Transverse colon (tissue), 4 donors: ENCODE data around the gene SPDYC. TPM values are rescaled to one million over a fixed set of nuclear protein-coding genes. Genes with fewer than 3 reads are reported as not detected.

ENCODE experiments used
- DNase-seq: peaks from one replicate; pipeline ENCODE4 v3.0.0-alpha.2; 2019
- H3K27ac ChIP-seq, 4 donors: fragments of 200-600 bp; sonication (generic); 2 replicates each; pipeline ENCODE4 v1.5.1; 2016 to 2018; ENCODE audit warnings: inconsistent platforms in 4 of 4
- H3K27me3 ChIP-seq: fragments of 200-600 bp; sonication (generic); 2 replicates; pipeline ENCODE4 v1.5.1; 2017; ENCODE audit warnings: inconsistent platforms
- H3K36me3 ChIP-seq, 4 donors: fragments of 200-600 bp; sonication (generic); 2 replicates each; pipeline ENCODE4 v1.5.1; 2017 to 2019; ENCODE audit warnings: inconsistent platforms in 4 of 4
- H3K4me1 ChIP-seq, 4 donors: fragments of 200-600 bp; sonication (generic); 2 replicates each; pipeline ENCODE4 v1.5.1; 2017 to 2020; ENCODE audit warnings: inconsistent platforms in 4 of 4
- H3K4me3 ChIP-seq, 4 donors: fragments of 200-600 bp; sonication (generic); 1 replicate in 1 of 4; 2 replicates in 3 of 4; pipeline versions ENCODE4 v1.5.1 to v1.6.1; 2017 to 2019; ENCODE audit warnings: inconsistent platforms in 4 of 4
- H3K9me3 ChIP-seq, 2 donors: fragments of 200-600 bp; sonication (generic); 2 replicates each; pipeline ENCODE4 v1.5.1; 2017 to 2019; ENCODE audit warnings: inconsistent platforms in 2 of 2
- CTCF ChIP-seq, 5 experiments: fragments of 200-600 bp in 3 of 5; fragments of 450-650 bp in 2 of 5; sonication (generic) in 3 of 5; IDR thresholded peaks; 1 replicate in 2 of 5; 2 replicates in 3 of 5; pipeline ENCODE4 v1.5.1; 2016 to 2017; ENCODE audit warnings: antibody characterized with exemption in 5 of 5, inconsistent platforms in 3 of 5, mild to moderate bottlenecking in 2 of 5, moderate library complexity in 1 of 5
- EP300 ChIP-seq: sonication (generic); formaldehyde crosslinking; IDR thresholded peaks from one replicate; pipeline ENCODE4 v1.6.1; 2017; ENCODE audit warnings: antibody characterized with exemption, low read depth
- POLR2A ChIP-seq: fragments of 450-650 bp; IDR thresholded peaks from one replicate; pipeline ENCODE4 v1.6.1; 2016; ENCODE audit warnings: antibody characterized with exemption, mild to moderate bottlenecking, moderate library complexity
- POLR2AphosphoS5 ChIP-seq, 3 donors: sonication (generic); formaldehyde crosslinking; IDR thresholded peaks; one replicate each; pipeline ENCODE4 v1.6.1; 2016; ENCODE audit warnings: antibody characterized with exemption in 3 of 3
- WGBS, 2 donors: methylation state at CpG; one replicate each; pipeline ENCODE4 v1.1.5; 2018; ENCODE audit warnings: low coverage in 1 of 2; 5-methylcytosine and 5-hydroxymethylcytosine counted together
- in situ Hi-C, 4 donors: fragments of 200-750 bp; cut with MboI; loops; one replicate each; pipeline versions ENCODE4 v1.15.0 to v1.15.1; 2017; ENCODE audit warnings: low sequenced_read_pairs in 3 of 4, low pct_ligation_motif_present in 1 of 4, low pct_unique_long_range_greater_than_20kb in 1 of 4
- intact Hi-C: fragments of 100-400 bp; cut with DNase I; formaldehyde crosslinking; loops from one replicate; pipeline ENCODE4 v1.15.1; 2023; ENCODE audit warnings: low total_unique reads
- small RNA-seq, 4 donors: library from RNA; depleted of rRNA; stranded (forward); fragments of <200 nt; gene quantifications; one replicate each; pipeline ENCODE3, GENCODE V24; 2016
- total RNA-seq, 4 donors: library from RNA; depleted of rRNA; stranded (reverse); fragments of >200 nt; gene quantifications; one replicate each; pipeline ENCODE4 v1.1.0, GENCODE V29; 2016

Gene SPDYC
- total RNA-seq, 4 donors from 2014 or later = not detected

GRCh38 chr11:65221026-65221425 is 51.0 kb downstream of the SPDYC start:
- H3K27ac ChIP-seq = no peak overlapping the region
- WGBS, 2 donors = 90% methylated on average over 10 of the region's 10 CpGs; no CpG with 5 or more reads in 1 of the 2 donors
- no peaks in the 10 kb centered on the region for H3K36me3 ChIP-seq
- TF ChIP-seq CTCF (IDR thresholded peaks at IDR 0.05) (no peak), POLR2A (no peak), EP300 (no peak), POLR2AphosphoS5 (IDR thresholded peaks at IDR 0.05) (no peak)
- H3K4me1 ChIP-seq = peaks cover 0 to 19% (median 7%) of the 10 kb centered on the region in 4 donors
- H3K27me3 ChIP-seq = no peaks in the 10 kb centered on the region
- in situ Hi-C loops = no loop called here
- H3K4me3 ChIP-seq = no peak overlapping the region
- DNase-seq = no peak
- intact Hi-C loops = no loop called here
- H3K9me3 ChIP-seq = no peaks in the 10 kb centered on the region

Small RNA genes lying within 50 kb of the gene (small RNA-seq; reads per million reads assigned to genes)
- gene HIGD1AP10 = 0 reads per million in 4 donors
- gene PDCL2P2 = 0 reads per million in 4 donors
- 0.35 to 0.83 (median 0.46) reads per million in 4 donors for gene RNU2-23P

Other genes starting within 250 kb of the SPDYC start
- 10 to 100 TPM; 16.7 to 38.1 (median 26.8) TPM for gene PPP2R5B, start 245.5 kb upstream of the SPDYC start, total RNA-seq
- 1 to 10 TPM in 1 of 4 donors, not detected in 3; 6.0 TPM for gene GPHA2, start 234.3 kb upstream of the SPDYC start, total RNA-seq
- gene MAJIN, start 198.1 kb upstream of the SPDYC start, total RNA-seq = not detected
- 10 to 100 TPM in 3 of 4 donors, 1 to 10 TPM in 1; 4.0 to 13.9 (median 11.2) TPM for gene BATF2, start 173.3 kb upstream of the SPDYC start, total RNA-seq
- 100 to 1,000 TPM in 1 of 4 donors, 10 to 100 TPM in 3; 28.4 to 147 (median 85.8) TPM for gene ARL2, start 156.1 kb upstream of the SPDYC start, total RNA-seq
- 10 to 100 TPM in 3 of 4 donors, 1 to 10 TPM in 1; 1.9 to 53.3 (median 35.9) TPM for gene SNX15, start 142.8 kb upstream of the SPDYC start, total RNA-seq
- gene SAC3D1, start 129.0 kb upstream of the SPDYC start, total RNA-seq = 100 to 1,000 TPM in 1 of 4 donors, 10 to 100 TPM in 2, 1 to 10 TPM in 1; 3.7 to 105 (median 12.9) TPM
- 100 to 1,000 TPM in 1 of 4 donors, 10 to 100 TPM in 2, not detected in 1; 13.8 to 105 (median 75.6) TPM for gene NAALADL1, start 111.7 kb upstream of the SPDYC start, total RNA-seq
- 1 to 10 TPM in 3 of 4 donors, not detected in 1; 1.9 to 2.6 (median 2.5) TPM for gene CDCA5, start 86.2 kb upstream of the SPDYC start, total RNA-seq
- 100 to 1,000 TPM in 1 of 4 donors, 10 to 100 TPM in 3; 44.5 to 105 (median 64.2) TPM for gene ZFPL1, start 86.0 kb upstream of the SPDYC start, total RNA-seq
- 100 to 1,000 TPM; 252 to 560 (median 437) TPM for gene VPS51, start 74.0 kb upstream of the SPDYC start, total RNA-seq
- 10 to 100 TPM; 29.4 to 59.5 (median 42.3) TPM for gene TM7SF2, start 58.4 kb upstream of the SPDYC start, total RNA-seq
- gene ZNHIT2, start 52.5 kb upstream of the SPDYC start, total RNA-seq = 10 to 100 TPM in 3 of 4 donors, 1 to 10 TPM in 1; 9.6 to 40.8 (median 12.2) TPM
- 100 to 1,000 TPM; 594 to 986 (median 662) TPM for gene FAU, start 48.1 kb upstream of the SPDYC start, total RNA-seq
- gene MRPL49, start 47.9 kb upstream of the SPDYC start, total RNA-seq = 100 to 1,000 TPM in 1 of 4 donors, 10 to 100 TPM in 3; 10.5 to 119 (median 60.9) TPM
- gene SYVN1, start 35.7 kb upstream of the SPDYC start, total RNA-seq = 10 to 100 TPM; 20.5 to 72.6 (median 51.9) TPM
- gene CAPN1, start 11.7 kb downstream of the SPDYC start, total RNA-seq = 1,000 to 10,000 TPM in 1 of 4 donors, 100 to 1,000 TPM in 3; 211 to 1,179 (median 376) TPM
- 10 to 100 TPM in 1 of 4 donors, 1 to 10 TPM in 3; 3.0 to 17.5 (median 6.2) TPM for gene POLA2, start 91.7 kb downstream of the SPDYC start, total RNA-seq
- 10 to 100 TPM in 3 of 4 donors, 1 to 10 TPM in 1; 9.1 to 22.7 (median 14.5) TPM for gene CDC42EP2, start 144.6 kb downstream of the SPDYC start, total RNA-seq
- 10 to 100 TPM; 29.1 to 50.9 (median 37.6) TPM for gene DPF2, start 163.6 kb downstream of the SPDYC start, total RNA-seq
- 1 to 10 TPM in 1 of 4 donors, under 1 TPM in 2, not detected in 1; 0.48 to 3.0 (median 0.75) TPM for gene TIGD3, start 184.5 kb downstream of the SPDYC start, total RNA-seq
- 1 to 10 TPM; 2.2 to 5.6 (median 5.2) TPM for gene SLC25A45, start 212.4 kb downstream of the SPDYC start, total RNA-seq
- gene FRMD8, start 216.4 kb downstream of the SPDYC start, total RNA-seq = 100 to 1,000 TPM in 3 of 4 donors, 10 to 100 TPM in 1; 64.3 to 164 (median 128) TPM